Parathyroid adenoma (tissue), 2 donors: ENCODE measurements around the gene IGSF9.

Source experiments
- H2AFZ ChIP-seq: fragments of 300-600 bp; sonication (generic); one replicate; pipeline ENCODE4 v1.7.0; 2017; ENCODE audit warnings: antibody characterized with exemption, mild to moderate bottlenecking
- H3K27ac ChIP-seq: fragments of 300-600 bp; sonication (generic); one replicate; pipeline ENCODE4 v1.7.0; 2017
- H3K27me3 ChIP-seq: fragments of 300-600 bp; sonication (generic); one replicate; pipeline ENCODE4 v1.7.0; 2017; ENCODE audit warnings: low read length; ENCODE audit not compliant: control insufficient read depth, insufficient read depth
- H3K36me3 ChIP-seq: fragments of 300-600 bp; sonication (generic); one replicate; pipeline ENCODE4 v1.7.0; 2017; ENCODE audit warnings: low read length; ENCODE audit not compliant: control insufficient read depth, insufficient read depth
- H3K4me1 ChIP-seq: fragments of 300-600 bp; sonication (generic); one replicate; pipeline ENCODE4 v1.7.0; 2017; ENCODE audit warnings: control low read depth
- H3K4me2 ChIP-seq: fragments of 300-600 bp; sonication (generic); one replicate; pipeline ENCODE4 v1.7.0; 2017; ENCODE audit warnings: low read length
- H3K4me3 ChIP-seq: fragments of 300-600 bp; sonication (generic); one replicate; pipeline ENCODE4 v1.7.0; 2017; ENCODE audit warnings: low read depth, low read length
- H3K79me2 ChIP-seq: fragments of 300-600 bp; sonication (generic); one replicate; pipeline ENCODE4 v1.7.0; 2017; ENCODE audit warnings: control low read depth
- H3K9ac ChIP-seq: fragments of 300-600 bp; sonication (generic); one replicate; pipeline ENCODE4 v1.7.0; 2017; ENCODE audit warnings: mild to moderate bottlenecking
- H3K9me3 ChIP-seq: fragments of 300-600 bp; sonication (generic); one replicate; pipeline ENCODE4 v1.7.0; 2017; ENCODE audit warnings: low read length; ENCODE audit not compliant: control insufficient read depth
- CTCF ChIP-seq: fragments of 300-600 bp; sonication (generic); IDR thresholded peaks from one replicate; pipeline ENCODE4 v1.7.0; 2017; ENCODE audit warnings: antibody characterized with exemption, mild to moderate bottlenecking
- donor health status: primary hyperparathyroidism.

IGSF9 gene, protein sequence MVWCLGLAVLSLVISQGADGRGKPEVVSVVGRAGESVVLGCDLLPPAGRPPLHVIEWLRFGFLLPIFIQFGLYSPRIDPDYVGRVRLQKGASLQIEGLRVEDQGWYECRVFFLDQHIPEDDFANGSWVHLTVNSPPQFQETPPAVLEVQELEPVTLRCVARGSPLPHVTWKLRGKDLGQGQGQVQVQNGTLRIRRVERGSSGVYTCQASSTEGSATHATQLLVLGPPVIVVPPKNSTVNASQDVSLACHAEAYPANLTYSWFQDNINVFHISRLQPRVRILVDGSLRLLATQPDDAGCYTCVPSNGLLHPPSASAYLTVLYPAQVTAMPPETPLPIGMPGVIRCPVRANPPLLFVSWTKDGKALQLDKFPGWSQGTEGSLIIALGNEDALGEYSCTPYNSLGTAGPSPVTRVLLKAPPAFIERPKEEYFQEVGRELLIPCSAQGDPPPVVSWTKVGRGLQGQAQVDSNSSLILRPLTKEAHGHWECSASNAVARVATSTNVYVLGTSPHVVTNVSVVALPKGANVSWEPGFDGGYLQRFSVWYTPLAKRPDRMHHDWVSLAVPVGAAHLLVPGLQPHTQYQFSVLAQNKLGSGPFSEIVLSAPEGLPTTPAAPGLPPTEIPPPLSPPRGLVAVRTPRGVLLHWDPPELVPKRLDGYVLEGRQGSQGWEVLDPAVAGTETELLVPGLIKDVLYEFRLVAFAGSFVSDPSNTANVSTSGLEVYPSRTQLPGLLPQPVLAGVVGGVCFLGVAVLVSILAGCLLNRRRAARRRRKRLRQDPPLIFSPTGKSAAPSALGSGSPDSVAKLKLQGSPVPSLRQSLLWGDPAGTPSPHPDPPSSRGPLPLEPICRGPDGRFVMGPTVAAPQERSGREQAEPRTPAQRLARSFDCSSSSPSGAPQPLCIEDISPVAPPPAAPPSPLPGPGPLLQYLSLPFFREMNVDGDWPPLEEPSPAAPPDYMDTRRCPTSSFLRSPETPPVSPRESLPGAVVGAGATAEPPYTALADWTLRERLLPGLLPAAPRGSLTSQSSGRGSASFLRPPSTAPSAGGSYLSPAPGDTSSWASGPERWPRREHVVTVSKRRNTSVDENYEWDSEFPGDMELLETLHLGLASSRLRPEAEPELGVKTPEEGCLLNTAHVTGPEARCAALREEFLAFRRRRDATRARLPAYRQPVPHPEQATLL

DNA sequence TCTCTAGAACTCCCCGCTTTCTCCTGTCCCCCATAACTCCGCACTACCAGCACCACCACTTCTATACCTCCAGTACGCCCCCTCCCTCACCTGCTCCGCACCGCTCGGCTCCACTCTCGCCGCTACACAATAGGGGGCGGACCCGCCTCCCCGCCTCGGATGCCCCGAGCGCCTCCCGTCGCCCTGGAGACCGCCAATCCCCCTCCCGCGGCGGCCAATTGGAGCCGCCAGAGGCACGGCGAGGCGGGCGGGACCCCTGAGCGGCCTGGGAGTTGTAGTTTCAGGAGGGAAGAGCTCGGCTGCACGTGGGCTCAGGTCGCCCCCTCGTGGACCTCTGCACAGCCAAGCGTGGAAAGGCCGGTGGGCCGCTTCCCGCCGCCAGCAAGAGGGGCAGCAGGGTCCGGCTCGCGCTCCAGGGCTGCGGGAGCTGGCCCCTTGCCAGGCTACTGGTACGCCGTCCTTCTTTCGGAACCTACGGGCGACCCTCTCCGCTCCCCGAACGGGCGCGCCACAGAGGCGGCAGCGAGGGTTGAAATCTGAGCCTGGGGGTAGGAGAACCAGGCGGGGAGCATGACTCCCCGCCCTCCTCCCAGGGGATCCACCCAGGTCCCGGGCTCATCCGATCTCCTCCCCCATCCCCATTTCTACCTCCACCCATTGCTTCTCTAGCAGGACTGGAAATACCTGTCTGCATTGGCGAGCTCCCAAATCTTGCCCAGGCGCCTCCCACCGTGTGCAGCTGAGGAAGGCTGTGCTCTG, at the start of gene IGSF9:
IGSF9 (minus strand) TSS at position 131 of the 759 bp plus-strand sequence. CDS start 2,159 bp downstream, outside the sequence.
- H3K27me3 ChIP-seq: no peaks in the 10 kb centered on the region
- H3K9me3 ChIP-seq: no peaks in the 10 kb centered on the region
- H3K4me3 ChIP-seq: peak within 1 kb of the TSS; percentile 66
- H3K36me3 ChIP-seq: no peaks in the 10 kb centered on the region
- peak within 1 kb of the TSS; percentile 92 for H3K4me2 ChIP-seq
- peak within 1 kb of the TSS; percentile 61 for H2AFZ ChIP-seq
- peak within 1 kb of the TSS; percentile 87 for H3K27ac ChIP-seq
- H3K4me1 ChIP-seq: peaks cover 17% of the 10 kb centered on the region
- TF ChIP-seq CTCF: peak; percentile 45
- H3K79me2 ChIP-seq: no peaks in the 10 kb centered on the region
- H3K9ac ChIP-seq: no peak within 1 kb of the TSS

DNA sequence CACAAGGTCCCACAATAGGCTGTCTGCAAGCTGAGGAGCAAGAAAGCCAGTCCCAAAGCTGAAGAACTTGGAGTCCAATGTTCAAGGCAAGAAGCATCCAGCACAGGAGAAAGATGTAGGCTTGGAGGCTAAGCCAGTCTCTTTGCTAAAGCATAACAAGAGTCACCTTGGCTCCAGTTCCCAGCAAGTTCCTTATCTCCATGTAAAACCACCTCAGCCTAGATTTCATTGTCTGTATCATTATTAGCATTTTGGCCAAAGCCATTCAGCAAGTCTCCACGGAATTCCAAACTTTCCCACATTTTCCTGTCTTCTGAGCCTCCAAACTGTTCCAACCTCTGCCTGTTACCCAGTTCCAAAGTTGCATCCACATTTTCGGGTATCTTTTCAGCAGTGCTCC, 49.5 kb upstream of the IGSF9 start:
- no peak overlapping the region for H3K4me3 ChIP-seq
- H3K36me3 ChIP-seq: no peaks in the 10 kb centered on the region

GRCh38 chr1:159993911-159994310, 48.5 kb upstream of the IGSF9 start:
- no peak overlapping the region for H3K4me3 ChIP-seq
- H3K4me1 ChIP-seq: no peaks in the 10 kb centered on the region
- no peaks in the 10 kb centered on the region for H3K79me2 ChIP-seq
- no peak overlapping the region for H2AFZ ChIP-seq
- no peak overlapping the region for H3K27ac ChIP-seq
- TF ChIP-seq CTCF: no peak
- no peak overlapping the region for H3K4me2 ChIP-seq
- H3K27me3 ChIP-seq: no peaks in the 10 kb centered on the region
- no peaks in the 10 kb centered on the region for H3K9me3 ChIP-seq
- no peak overlapping the region for H3K9ac ChIP-seq
- no peaks in the 10 kb centered on the region for H3K36me3 ChIP-seq

More for the DNA sequence above, 49.5 kb upstream of the IGSF9 start:
- Histone ChIP-seq H3K79me2 (no peaks in the 10 kb centered on the region), H3K27me3 (no peaks in the 10 kb centered on the region), H3K4me2 (no peak overlapping the region), H3K9me3 (no peaks in the 10 kb centered on the region), H3K4me1 (no peaks in the 10 kb centered on the region), H2AFZ (no peak overlapping the region), H3K9ac (no peak overlapping the region), H3K27ac (no peak overlapping the region)
- TF ChIP-seq CTCF: no peak

- Histone ChIP-seq H3K4me1 (no peaks in the 10 kb centered on the region), H3K27me3 (no peaks in the 10 kb centered on the region), H3K36me3 (no peaks in the 10 kb centered on the region), H3K79me2 (no peaks in the 10 kb centered on the region), H3K4me2 (no peak overlapping the region), H3K9me3 (no peaks in the 10 kb centered on the region), H2AFZ (no peak overlapping the region), H3K9ac (no peak overlapping the region), H3K27ac (no peak overlapping the region), H3K4me3 (no peak overlapping the region)
- no peak for TF ChIP-seq CTCF
Observed at GRCh38 chr1:159992161-159992560, 46.7 kb upstream of the IGSF9 start.
